Hematopoietic multipotent progenitor cell treated with erythropoietin and hydrocortisone succinate and interleukin-3 and kit ligand, for 15 days (in vitro differentiated cells): Measurements from ENCODE around the gene STRADB.
"Not testable (repeated sequence)": the region's sequence is repeated elsewhere in the genome, so short reads cannot be mapped to it uniquely, and the experiment has no call there.

Source experiments
- DNase-seq: peaks from one replicate; pipeline ENCODE4 v3.0.0-alpha.2; 2015; ENCODE audit warnings: low spot score

STRADB gene, protein sequence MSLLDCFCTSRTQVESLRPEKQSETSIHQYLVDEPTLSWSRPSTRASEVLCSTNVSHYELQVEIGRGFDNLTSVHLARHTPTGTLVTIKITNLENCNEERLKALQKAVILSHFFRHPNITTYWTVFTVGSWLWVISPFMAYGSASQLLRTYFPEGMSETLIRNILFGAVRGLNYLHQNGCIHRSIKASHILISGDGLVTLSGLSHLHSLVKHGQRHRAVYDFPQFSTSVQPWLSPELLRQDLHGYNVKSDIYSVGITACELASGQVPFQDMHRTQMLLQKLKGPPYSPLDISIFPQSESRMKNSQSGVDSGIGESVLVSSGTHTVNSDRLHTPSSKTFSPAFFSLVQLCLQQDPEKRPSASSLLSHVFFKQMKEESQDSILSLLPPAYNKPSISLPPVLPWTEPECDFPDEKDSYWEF

DNA sequence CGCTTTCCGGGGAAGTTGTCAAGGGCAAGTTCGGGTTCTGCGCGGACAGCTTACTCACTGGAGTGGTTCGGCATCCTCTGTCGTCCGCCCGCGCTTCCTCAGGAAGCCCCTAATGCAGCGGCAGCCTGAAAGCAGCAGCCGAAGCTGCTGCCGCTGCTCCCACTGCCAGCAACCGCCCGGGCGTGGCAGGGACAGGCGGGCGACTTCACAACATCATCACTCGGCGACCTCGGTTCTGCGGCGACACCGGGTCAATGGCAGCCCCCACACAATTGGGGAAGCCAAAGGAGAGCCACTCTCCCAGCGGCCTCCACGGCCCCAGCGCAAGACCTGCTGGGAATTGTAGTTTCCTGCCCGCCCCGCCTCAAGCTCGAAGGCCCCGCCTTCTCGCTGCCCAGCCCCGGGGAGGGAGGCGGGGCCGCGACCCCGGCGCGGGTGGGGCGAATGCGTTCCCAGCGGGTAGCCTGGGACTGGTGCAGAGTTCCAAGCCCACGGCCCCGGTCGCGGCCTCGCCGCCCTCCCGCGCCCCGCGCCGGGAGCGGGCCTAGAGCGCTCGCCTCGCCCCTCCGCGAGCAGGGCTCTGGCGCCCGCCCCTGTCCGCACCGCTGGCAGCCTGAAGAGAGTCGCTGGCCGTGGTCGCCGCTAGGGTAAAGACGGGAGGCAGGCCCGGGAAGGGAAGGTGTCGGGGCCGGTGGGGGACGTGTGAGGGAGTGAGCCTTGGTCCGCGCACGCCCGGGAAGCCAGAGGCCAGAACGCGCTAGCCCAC is at the start of gene STRADB, which contains the start of gene TRAK2:
Gene STRADB (plus strand): TSS at position 449 of the 766 bp plus-strand sequence. CDS start 3,101 bp downstream, outside the sequence.
Gene TRAK2 (minus strand): TSS at position 167 of the 766 bp plus-strand sequence. CDS start 30,951 bp downstream, outside the sequence.
- peak; percentile 95 for DNase-seq

DNA sequence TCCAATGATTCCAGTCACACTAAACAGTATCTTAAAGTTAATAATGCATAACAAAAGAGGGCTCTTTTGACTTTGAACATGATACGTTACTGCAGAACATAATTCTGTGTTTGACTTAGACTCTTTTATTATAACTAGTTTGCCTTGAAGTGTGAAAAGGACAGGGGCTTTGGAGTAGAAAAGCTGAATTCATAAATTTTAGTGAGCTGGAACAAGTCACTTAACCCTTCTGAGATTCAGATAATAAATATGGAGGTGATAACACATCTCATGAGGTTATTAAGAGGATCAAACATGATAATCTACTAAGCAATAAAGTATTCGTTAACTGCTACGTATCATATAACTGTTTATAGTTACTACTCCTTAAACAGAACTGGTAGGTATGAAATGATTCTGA is 49.7 kb upstream of the STRADB start:
- no peak for DNase-seq

DNA sequence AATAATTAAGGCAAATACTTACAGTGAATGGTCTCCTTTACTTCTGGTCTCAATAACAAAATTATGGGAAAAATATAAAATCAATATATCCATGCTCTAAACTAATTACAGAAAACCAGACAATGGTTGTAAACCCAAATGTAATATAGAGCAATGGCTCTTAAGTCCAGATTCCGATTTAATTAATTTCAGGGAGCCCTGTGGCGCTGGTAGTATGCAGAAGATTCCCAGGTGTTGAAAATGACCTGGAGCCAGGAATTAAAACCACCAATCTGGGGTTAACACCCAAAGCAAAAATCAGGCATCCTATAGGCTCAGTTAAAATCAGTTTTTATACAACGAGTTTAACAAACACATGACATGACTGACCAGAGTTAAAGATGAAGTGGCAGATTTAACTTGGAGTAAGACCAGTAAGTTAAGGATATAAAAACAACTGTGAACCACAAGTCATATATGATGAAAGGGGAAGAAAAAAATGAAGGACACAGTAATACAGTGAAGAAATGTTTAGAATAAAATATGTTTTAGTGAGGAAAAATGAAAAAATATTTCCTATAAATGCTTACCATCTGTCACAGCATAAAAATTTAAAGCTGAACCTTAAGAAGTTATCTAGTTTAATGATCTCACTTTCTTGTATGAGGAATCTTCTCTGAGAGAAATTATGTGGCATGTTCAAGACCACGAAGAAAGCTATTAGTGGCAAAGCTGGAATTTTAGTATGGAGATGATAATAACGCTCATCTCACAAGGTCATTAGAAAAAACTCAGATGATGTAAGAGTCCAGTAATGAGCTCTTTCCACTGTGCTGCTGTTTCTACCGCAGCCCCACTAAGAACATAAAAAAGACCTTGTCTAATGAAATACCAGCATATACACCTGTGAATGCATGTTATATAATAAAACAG is 48.6 kb upstream of the STRADB start:
- DNase-seq, result no peak

DNA sequence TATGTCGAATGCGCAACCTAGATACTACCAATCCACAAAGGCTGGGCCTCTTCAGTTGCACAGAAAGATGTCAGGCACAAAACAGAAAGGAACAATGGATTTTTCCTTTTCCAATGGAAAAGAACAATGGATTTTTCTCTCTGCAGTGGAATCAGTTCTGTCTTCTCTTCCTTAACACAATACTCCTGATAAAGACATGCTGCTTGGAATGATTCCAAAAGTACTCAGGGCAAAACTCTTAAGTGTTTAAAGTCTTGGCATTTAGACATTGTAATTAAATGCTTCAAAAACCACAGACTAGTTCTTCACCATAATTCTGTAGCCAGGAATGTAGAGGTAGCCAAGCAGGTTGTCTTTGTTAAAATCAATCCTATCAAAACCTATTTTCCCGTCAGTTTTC is 47.7 kb upstream of the STRADB start:
- peak; percentile 40 for DNase-seq

DNA sequence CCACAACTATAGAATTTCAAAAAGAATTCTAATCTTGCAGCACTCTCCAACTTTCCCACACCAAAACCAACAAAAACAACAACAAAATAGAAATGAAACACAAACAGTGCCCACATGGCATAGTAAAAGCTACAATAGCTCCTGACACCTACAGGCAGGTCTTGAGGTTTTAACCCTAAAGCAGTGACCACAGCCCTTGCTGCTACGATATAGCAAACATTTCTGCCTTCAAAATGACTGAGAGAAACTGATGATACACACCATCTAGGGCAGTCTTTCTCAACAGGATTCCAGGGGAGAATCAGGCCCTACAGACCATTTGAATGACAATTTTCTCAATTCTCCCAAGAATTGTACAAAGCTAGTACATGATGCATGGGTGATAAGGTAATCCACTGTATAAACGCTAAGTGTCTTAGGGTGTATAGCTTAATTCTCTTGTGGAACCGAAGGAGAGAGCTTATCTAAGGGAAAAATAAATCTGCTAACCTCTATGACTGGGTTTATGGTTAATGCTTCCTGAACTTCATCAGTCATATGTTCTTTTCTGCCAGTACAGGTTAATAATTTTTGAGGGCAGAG is 46.8 kb upstream of the STRADB start:
- no peak for DNase-seq

DNA sequence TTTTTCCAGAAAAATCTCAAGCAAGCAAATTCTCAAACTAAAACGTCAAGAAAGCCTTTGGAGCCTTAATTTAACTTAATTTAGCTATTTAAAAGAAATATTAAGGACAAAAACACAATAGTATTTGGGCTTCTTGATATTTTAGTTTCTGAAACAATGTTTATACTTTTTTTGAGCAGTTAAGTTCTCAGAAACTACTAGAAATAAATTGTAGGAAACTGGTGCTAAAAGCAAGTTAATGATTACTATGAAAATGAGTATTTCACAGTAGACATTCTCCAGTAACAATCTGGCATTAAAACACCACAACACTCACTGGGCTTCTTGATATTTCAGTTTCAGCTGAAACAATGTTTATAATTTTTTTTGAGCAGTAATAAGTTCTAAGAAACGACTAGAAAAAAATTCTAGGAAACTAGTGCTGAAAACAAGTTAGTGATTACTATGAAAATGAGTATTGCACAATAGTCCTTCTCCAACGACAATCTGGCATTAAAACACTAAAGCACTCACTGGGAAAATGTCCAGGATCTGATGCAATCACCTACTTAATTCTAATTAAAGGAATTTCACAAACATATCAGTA is 45.4 kb upstream of the STRADB start:
- DNase-seq, result peak; percentile 81

DNA sequence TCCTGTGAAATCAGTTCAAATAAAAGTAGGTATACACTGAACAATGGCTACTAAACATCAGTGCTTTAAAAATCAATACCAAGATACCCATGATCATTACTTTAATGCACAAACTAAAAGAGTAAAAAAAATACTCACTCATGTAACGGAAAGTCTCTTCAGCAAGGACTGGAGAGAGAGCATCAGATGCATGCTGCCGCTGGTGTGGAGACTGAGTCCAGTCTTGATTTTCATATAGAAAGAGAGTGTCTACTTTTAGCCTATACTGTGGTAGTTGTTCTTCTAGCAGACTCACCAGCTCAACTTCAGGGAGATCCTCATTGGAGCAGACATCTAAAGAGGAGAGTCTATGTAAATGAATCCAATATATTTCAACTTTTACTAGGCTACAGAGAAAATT is 44.3 kb upstream of the STRADB start:
- no peak for DNase-seq

DNA sequence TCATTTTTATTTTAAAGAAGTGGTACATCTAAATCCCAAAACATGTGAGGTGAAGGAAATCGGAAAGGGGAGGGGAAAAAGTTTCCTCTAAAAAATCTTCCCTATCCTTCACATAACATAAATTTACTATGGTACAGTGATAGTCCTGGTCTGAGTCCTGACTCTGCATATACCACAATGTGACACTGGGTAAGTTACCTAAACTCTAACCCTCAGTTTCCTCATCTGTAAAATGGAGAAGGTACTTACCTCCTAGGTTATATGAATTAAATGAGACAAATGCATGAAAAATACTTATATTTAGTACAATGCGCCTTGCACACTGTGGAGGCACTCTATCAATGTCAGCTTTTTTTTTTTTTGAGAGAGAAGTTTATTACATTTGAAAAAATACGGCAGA is 42.6 kb upstream of the STRADB start:
- no peak for DNase-seq

DNA sequence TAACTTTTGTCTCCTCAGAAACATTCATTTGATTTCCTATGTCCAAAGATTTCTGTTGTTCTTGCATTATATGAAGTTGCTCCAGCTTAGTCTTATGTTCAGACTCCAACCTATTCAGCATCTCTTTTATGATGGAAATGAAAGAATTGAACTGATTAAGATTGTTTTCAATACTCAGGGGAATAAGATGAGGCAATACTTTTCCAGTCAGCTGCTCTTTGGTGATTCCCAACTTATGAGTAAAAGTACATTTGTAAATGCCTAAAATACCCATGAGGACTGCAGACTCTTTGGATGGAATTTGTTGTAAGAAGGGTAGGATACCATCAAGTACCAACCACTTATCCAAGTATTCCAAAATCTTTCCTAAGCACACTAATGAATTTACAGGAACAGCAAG is 40.1 kb upstream of the STRADB start:
- DNase-seq, result no peak

DNA sequence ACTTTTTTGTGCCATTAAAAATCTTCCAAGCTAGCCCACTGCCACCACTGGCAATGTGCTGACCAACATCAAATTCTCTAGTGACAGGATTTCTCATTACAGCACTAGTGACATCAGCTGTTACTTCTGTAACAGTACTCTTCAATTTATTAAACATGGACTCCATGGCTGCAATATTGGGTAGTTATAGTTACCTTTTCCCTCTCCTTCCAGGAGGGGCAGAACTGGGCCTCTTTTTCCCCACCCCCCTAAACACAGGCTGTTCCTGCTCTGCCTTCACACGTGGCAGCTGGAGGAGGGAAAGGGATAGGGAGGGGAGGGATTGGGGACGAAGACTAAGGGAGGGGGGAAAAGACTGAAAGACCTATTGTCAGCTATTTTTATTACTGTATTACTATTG is 38.4 kb upstream of the STRADB start:
- DNase-seq, result no peak

DNA sequence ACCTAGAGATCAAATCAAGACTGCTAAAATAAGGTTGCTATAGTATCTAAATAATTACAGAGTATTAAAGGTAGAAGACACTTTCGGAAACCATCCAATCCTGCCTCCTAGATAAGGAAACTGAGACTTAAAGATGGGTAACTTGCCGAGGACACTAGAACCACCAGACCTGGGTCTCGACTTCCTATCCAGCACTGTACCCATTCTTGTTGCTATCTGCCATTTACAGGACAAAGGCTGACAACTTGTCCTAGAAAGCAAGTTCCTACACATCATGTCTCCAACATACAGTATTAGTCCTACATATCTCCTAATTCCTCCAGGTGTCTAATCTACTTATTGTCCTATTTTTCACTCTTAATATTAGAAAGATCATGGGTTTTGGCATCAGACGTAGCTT is 38.0 kb upstream of the STRADB start:
- no peak for DNase-seq

DNA sequence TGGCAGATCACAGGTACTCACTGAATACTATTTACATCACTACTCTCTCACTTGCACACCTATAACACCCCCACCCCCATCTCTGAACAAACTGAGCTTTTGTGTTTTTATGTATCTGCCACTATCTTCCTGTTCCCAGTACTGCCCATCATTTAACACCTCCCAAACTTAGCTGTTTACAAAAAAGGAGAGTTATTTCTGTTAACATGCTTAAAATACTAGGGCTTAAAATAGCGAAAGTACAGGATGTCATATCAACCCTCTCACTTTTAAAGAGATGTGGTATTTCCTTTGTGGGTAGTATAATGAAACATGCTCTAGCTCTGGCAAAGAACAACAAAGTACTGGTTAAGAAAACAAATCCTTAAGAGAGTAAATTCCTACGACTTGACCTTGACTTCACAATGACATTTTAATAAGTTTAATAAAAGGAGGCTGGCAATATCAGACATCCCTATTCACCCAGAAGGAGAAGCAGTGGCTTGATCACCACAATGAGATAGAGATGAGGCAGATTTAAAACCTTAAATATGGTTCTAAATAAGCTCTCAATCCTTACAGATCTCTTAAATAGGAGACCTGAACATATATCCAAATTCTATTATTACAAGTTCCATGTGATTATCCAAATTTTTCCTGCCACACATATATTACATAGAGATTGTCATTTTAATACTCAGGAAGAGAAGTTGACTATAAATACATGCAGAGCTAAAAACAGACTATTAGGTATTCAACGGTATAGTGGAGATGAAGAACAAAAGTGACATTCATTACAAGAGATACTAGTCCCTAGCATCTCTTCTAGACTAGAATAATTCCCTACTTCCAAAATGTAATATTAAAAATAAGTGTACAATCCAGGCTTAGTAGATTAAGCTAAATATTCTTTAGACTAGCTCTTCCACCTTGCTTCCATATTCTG is 37.2 kb upstream of the STRADB start:
- DNase-seq, result no peak

DNA sequence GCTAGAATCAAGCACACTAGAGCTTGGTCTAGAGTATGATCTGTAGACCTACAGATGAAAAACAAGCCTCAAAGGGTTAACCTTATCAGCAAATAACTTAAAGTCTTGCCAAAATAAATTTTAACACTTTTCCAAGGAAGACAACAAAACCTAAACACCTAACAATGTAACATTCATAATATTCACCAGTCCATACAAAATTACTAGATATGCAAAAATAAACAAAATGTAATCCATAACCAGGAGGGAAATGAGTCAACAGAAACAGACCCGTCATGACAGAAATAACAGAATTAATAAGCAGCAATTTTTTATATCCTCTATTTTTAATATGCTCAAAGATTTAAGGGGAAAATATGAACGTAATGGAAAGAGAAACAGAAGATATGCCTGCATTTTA is 36.4 kb upstream of the STRADB start:
- DNase-seq, result no peak

DNA sequence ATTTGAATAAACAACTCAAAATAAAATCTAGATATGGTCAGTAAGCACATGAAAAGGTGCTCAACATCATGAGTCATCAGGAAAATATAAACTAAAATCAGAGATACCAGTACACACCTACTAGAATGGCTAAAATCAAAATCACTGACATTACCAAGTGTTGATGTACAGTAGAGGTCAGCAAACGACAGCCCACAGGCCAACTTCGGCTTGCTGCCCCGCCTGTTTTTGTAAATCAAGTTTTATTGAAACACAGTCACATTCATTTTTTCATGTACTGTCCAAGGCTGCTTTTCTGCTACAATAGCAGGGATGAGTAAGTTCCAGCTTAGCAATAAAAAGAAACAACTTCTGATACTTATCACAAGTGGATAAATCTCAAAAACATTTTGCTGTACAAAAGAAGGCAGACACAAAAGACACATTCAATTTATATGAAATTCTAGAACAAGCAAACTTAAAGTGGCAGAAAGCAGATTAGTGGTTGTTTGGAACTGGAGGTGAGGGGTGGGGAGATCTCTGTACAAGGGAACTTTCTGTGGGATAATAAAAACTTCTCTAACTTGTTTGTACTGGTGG is 32.4 kb upstream of the STRADB start:
- peak; percentile 39 for DNase-seq

DNA sequence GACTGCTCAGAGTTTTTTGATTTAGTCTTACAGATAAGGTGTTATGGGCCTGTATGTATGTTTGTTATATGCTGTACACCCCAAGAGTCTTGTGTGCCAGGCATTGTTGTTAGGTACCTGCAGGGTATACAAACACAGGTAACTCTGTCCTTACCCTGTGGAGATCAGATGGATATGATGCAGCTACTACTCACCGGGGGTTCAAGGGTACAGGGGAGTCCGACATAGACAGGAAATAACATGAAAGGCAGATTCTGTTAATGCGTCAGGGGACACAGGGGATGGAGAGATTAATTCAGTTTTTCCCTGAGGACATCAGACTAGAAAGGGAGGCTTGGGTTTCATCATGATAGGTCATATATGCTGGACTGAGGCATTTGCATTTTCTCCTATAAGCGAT is 31.6 kb upstream of the STRADB start:
- DNase-seq, result no peak

DNA sequence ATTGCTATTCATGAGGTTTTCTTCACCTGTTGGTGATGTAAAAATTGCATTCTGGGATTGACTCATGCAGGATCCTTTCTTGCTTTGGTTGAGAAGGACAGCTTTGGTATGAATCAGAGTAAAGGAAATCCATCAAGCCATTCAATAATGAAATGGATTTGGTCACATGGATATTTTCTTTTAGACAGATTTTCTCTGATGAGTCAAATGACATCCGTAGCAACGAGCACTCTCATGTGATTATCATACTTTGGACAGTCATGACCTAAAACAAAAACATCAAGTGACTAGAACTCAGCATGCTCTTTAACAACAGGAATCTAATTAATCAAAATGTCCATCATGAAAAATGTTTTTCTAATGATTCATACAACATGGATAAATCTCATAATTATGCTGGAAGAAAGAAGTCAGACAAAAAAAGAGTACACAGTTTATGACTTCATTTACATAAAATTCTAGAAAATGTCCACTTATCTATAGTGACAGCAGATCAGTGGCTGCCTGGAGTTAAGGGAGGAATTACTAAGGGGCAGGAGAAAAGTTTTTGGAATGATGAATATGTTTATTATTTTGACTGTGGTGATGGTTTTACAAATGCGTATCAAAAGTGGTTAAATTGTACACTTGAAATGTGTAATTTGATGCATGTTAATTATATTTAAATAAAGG is 31.0 kb upstream of the STRADB start:
- DNase-seq, result no peak

DNA sequence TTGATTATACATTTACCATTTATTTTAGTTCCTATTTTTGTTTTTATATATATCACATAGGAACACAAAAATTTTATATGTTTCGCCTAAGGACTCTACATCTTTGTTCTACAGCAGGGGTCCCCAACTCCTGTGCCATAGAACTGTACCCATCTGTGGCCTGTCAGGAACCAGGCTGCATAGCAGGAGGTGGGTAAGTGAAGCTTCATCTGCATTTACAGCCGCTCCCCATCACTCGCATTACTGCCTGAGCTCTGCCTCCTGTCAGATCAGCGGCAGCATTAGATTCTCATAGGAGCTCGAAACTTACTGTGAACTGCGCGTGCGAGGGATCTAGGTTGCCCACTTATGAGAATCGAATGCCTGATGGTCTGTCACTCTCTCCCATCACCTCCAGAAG is 25.6 kb upstream of the STRADB start:
- no peak for DNase-seq

DNA sequence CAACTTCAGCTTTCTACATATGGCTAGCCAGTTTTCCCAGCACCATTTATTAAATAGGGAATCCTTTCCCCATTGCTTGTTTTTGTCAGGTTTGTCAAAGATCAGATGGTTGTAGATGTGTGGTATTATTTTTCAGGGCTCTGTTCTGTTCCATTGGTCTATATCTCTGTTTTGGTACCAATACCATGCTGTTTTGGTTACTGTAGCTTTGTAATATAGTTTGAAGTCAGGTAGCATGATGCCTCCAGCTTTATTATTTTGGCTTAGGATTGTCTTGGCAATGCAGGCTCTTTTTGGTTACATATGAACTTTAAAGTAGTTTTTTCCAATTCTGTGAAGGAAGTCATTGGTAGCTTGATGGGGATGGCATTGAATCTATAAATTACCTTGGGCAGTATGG is 23.2 kb upstream of the STRADB start:
- not testable (repeated sequence) for DNase-seq

DNA sequence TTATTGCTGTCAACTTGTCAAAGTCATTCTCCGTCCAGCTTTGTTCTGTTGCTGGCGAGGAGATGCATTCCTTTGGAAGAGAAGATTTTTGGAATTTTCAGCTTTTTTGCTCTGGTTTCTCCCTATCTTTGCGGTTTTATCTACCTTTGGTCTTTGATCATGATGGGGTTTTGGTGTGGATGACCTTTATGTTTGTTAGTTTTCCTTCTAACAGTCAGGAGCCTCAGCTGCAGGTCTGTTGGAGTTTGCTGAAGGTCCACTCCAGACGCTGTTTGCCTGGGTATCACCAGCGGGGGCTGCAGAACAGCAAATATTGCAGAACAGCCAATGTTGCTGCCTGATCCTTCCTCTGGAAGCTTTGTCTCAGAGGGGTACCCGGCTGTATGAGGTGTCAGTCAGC is 21.7 kb upstream of the STRADB start:
- not testable (repeated sequence) for DNase-seq
